ENCODE results near the gene PRR15L. TPM values are rescaled to one million over a fixed set of nuclear protein-coding genes. Genes with fewer than 3 reads are reported as not detected.
"Not testable (repeated sequence)": the region's sequence is repeated elsewhere in the genome, so short reads cannot be mapped to it uniquely, and the experiment has no call there.

PRR15L gene
- not detected for polyA plus RNA-seq (ENCODE audit: insufficient read length)

GRCh38 chr17:47957591-47958490 lies at the start of gene PRR15L:
Gene PRR15L (minus strand): TSS chr17:47957883. CDS start chr17:47953234, 4,649 bp downstream.
- no peak for DNase-seq

- no peak for DNase-seq
Measured at GRCh38 chr17:48006936-48007709, 49.4 kb upstream of the PRR15L start.

GRCh38 chr17:48004983-48005382 lies 47.3 kb upstream of the PRR15L start:
- DNase-seq, result no peak

- no peak for DNase-seq
Measured at GRCh38 chr17:48003417-48004151, 45.9 kb upstream of the PRR15L start.

- no peak for DNase-seq
Measured at GRCh38 chr17:48002916-48003416, 45.3 kb upstream of the PRR15L start.

- no peak for DNase-seq
Measured at GRCh38 chr17:48002266-48002915, 44.7 kb upstream of the PRR15L start.

GRCh38 chr17:48001657-48002056 lies 44.0 kb upstream of the PRR15L start:
- DNase-seq, result not testable (repeated sequence)

GRCh38 chr17:48001197-48001596 lies 43.5 kb upstream of the PRR15L start:
- DNase-seq, result no peak

GRCh38 chr17:47999582-47999981 lies 41.9 kb upstream of the PRR15L start:
- DNase-seq, result no peak

GRCh38 chr17:47998044-47998443 lies 40.4 kb upstream of the PRR15L start:
- no peak for DNase-seq

GRCh38 chr17:47997586-47997985 lies 39.9 kb upstream of the PRR15L start:
- no peak for DNase-seq

GRCh38 chr17:47996201-47996600 lies 38.5 kb upstream of the PRR15L start:
- no peak for DNase-seq

GRCh38 chr17:47995241-47995935 lies 37.7 kb upstream of the PRR15L start:
- DNase-seq, result no peak

- no peak for DNase-seq
Measured at GRCh38 chr17:47994724-47995123, 37.0 kb upstream of the PRR15L start.

- no peak for DNase-seq
Measured at GRCh38 chr17:47993964-47994363, 36.3 kb upstream of the PRR15L start.

GRCh38 chr17:47993031-47993564 lies 35.4 kb upstream of the PRR15L start:
- DNase-seq, result no peak

- DNase-seq, result no peak
Measured at GRCh38 chr17:47992216-47992615, 34.5 kb upstream of the PRR15L start.

- DNase-seq, result no peak
Measured at GRCh38 chr17:47990962-47991731, 33.5 kb upstream of the PRR15L start.

- no peak for DNase-seq
Measured at GRCh38 chr17:47989700-47990099, 32.0 kb upstream of the PRR15L start.

- DNase-seq, result no peak
Measured at GRCh38 chr17:47989159-47989558, 31.5 kb upstream of the PRR15L start.

Measured in hindlimb muscle (tissue), 1 donor.